A673 (cell line): ENCODE measurements around the gene SLC25A45.

ENCODE experiments used
- CTCF ChIP-seq: fragments of 300-800, 200-600 bp; sonication (generic); conservative IDR thresholded peaks from 2 replicates; pipeline ENCODE4 v1.5.1; 2017; ENCODE audit warnings: low read depth, mild to moderate bottlenecking, antibody characterized with exemption, low read length, moderate library complexity, mixed read lengths
- EZH2 ChIP-seq: fragments of 200-600 bp; sonication (generic); IDR thresholded peaks from 2 replicates; pipeline ENCODE4 v1.6.1; 2017; ENCODE audit warnings: borderline replicate concordance, low read depth, mild to moderate bottlenecking, mixed read lengths, antibody characterized with exemption, low read length; ENCODE audit not compliant: poor library complexity, severe bottlenecking

- no peak for TF ChIP-seq CTCF
- no peak for TF ChIP-seq EZH2
These were observed 26.6 kb downstream of the SLC25A45 start for GRCh38 chr11:65355776-65356393.
